Stimulated activated naive B cell treated with anti-CD40 and anti-IgM and Interleukin-4, amounts not matched to agents 10 μg/mL and 1 μg/mL and 100 μg/mL, for 72 hours (primary cell): ENCODE data around the gene TRIM29.

Experiments used
- ATAC-seq, 2 donors: fragments of 150-1000 bp; cut with Tn5 transposase; replicated peaks; 2 replicates each; pipeline ENCODE4 v1.10.0; 2021; ENCODE audit warnings: moderate library complexity in 1 of 2
- DNase-seq: peaks from one replicate; pipeline ENCODE4 v3.0.0; 2021
- H3K27ac Mint-ChIP-seq: one replicate; pipeline ENCODE4 v1.8.0; 2022; ENCODE audit warnings: mild to moderate bottlenecking, mixed read lengths
- H3K27me3 Mint-ChIP-seq, 2 donors: one replicate each; pipeline ENCODE4 v1.8.0; 2022; ENCODE audit warnings: mixed read lengths in 2 of 2
- H3K36me3 Mint-ChIP-seq, 2 donors: one replicate each; pipeline ENCODE4 v1.8.0; 2022; ENCODE audit warnings: mixed read lengths in 2 of 2, mild to moderate bottlenecking in 1 of 2
- H3K4me1 Mint-ChIP-seq, 2 donors: one replicate each; pipeline ENCODE4 v1.8.0; 2022; ENCODE audit warnings: mixed read lengths in 2 of 2, mild to moderate bottlenecking in 1 of 2
- H3K4me3 Mint-ChIP-seq, 2 donors: one replicate each; pipeline ENCODE4 v1.8.0; 2022; ENCODE audit warnings: mild to moderate bottlenecking in 2 of 2, mixed read lengths in 2 of 2, moderate library complexity in 1 of 2
- H3K9me3 Mint-ChIP-seq, 2 donors: one replicate each; pipeline ENCODE4 v1.8.0; 2022; ENCODE audit warnings: mixed read lengths in 2 of 2, mild to moderate bottlenecking in 1 of 2

TRIM29 gene

DNA sequence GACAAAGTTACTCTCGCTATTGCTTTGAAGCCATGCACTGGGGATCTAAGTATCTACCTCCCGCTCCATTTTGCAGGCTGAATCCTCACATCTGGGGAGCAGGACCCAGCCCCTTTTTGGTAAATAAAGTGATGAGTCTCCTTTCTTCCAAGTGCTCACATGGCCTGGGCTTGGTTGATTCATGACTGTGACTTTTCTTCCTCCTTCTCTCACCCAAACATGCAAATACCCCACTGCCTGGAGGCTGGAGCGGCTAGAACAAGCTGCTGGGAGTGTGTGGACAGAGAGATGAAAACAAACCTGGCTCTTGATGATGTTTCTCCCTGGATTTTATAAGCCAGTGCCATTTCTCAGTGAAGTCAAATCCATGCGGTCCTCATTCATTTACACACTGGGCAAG, 72.7 kb downstream of the TRIM29 start:
- ATAC-seq (no peak), DNase-seq (no peak)
- H3K27ac Mint-ChIP-seq = no peak overlapping the region
- peaks cover 30% of the 10 kb centered on the region in 2 donors for H3K27me3 Mint-ChIP-seq
- no peaks in the 10 kb centered on the region for H3K9me3 Mint-ChIP-seq
- H3K4me3 Mint-ChIP-seq = no peak overlapping the region
- H3K36me3 Mint-ChIP-seq = no peaks in the 10 kb centered on the region
- H3K4me1 Mint-ChIP-seq = peaks cover 0 to 9% of the 10 kb centered on the region in 2 donors

DNA sequence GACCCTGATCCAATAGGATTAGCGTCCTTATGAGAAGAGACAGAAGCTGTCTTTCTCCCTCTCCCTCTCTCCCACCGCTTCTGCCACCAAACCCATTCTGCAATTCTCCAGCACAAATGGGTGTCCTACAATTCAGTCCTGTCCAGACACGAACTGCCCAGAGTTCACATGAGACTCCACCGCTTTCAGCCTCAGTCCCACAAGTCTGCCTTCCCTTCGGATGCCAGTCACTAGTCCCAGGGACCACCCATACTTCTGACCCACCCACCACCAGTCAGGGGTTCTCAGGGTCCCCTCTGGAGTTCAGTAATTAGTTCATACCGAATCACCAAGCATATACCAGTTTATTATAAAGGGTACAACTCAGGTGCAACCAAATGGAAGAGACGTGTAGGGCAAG, 73.6 kb downstream of the TRIM29 start:
- Mint-ChIP-seq H3K9me3 (no peaks in the 10 kb centered on the region), H3K27me3 (peaks cover 30% of the 10 kb centered on the region in 2 donors), H3K36me3 (no peaks in the 10 kb centered on the region), H3K4me1 (peaks cover 0 to 9% of the 10 kb centered on the region in 2 donors), H3K27ac (no peak overlapping the region), H3K4me3 (no peak overlapping the region)
- ATAC-seq (no peak), DNase-seq (no peak)

DNA sequence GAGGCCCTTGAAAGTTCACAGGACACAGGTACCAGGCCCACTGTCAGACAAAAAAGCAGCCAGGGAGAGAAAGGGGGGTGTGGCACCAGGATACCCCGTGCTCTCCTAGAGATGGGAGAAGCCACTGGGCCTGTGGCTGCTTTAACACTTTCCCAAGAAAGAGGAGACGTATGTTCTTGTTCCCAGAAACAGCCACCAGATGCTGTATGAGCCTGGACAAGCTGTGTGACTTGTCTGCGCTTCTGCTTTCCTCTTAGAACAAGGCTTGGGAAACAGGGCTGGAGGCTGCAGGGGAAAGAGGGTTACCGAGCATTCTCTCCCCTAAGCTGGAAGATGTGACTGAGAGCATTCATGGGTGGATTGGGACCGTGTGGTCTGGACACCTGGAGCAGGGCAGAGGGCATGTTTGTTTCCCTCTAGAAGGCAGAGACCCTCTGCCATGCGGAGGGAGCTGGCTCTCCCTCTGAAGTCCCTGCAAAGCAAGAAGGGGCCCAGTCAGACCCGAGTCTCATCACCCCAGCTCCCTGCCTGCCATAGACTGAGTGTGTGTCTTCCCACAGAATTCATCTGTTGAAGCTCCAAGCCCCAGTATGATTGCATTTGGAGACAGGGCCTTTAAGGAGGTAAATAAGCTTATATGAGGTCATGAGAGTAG, 74.1 kb downstream of the TRIM29 start:
- Mint-ChIP-seq H3K27me3 (peaks cover 34 to 35% of the 10 kb centered on the region in 2 donors), H3K9me3 (no peaks in the 10 kb centered on the region), H3K4me3 (no peak overlapping the region), H3K4me1 (peaks cover 0 to 9% of the 10 kb centered on the region in 2 donors), H3K36me3 (no peaks in the 10 kb centered on the region), H3K27ac (no peak overlapping the region)
- DNase-seq (no peak), ATAC-seq (no peak)

DNA sequence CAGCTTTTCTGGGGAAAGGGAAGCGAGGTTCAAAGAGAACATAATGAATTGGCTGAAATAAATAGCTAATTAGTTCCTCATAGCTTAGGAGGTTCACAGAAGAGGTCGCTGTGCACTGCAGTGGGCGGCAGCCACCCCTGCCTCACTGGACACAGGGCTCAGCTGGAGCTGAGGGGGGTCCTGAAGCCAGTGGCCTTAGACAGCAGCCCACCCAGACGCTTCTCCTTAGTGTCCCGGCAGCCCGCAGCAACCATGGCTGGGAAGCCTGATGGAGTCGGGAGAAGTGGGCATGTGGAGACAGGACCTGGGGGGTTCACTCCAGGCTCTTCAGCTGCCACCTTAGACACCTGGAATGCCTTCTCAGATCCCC, 75.4 kb downstream of the TRIM29 start:
- no peaks in the 10 kb centered on the region for H3K9me3 Mint-ChIP-seq
- no peak overlapping the region for H3K4me3 Mint-ChIP-seq
- no peaks in the 10 kb centered on the region for H3K4me1 Mint-ChIP-seq
- no peak for DNase-seq
- H3K27me3 Mint-ChIP-seq = peaks cover 30 to 32% of the 10 kb centered on the region in 2 donors
- H3K27ac Mint-ChIP-seq = no peak overlapping the region
- H3K36me3 Mint-ChIP-seq = no peaks in the 10 kb centered on the region
- no peak for ATAC-seq

DNA sequence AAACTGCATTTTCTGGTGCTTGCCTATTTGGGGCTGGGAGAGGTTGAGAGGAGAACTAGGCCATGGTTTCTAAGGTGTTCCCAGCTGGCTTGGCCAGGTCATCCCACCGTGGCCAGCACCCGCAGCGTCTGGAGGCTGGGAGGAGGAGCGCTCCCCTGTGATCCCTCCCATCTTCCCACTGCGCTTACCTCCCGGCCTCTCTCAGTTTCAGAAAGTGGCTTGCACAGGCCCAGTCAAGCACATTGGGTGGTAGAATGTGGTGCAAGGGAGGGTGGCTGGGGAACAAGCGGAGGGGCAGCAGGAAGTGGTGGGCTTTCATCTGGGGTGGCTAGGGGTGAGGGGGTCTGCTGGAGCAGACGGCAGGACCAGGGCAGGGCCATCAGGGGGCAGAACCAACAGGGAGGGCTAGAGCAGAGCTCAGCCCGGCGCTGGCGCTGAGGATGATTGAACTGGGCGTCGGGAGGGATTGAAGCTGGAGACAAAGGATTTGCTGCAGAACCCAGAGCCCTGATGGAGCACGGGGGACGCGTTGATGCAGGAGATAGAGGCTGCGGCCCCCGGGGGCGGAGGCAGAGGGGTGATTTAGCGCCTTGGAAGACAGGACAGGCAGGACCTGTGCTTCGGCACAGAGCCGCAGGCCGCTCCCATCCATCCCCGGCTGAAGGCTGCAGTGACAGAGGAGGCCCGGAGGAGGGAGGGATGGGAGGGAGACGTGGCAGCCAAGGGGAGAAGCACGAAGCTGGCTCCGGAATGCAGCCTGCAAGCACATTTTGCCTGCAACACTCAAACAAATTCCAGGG, 76.0 kb downstream of the TRIM29 start:
- H3K27me3 Mint-ChIP-seq = peaks cover 29 to 35% of the 10 kb centered on the region in 2 donors
- DNase-seq (no peak), ATAC-seq (no peak)
- no peaks in the 10 kb centered on the region for H3K4me1 Mint-ChIP-seq
- H3K36me3 Mint-ChIP-seq = no peaks in the 10 kb centered on the region
- no peak overlapping the region for H3K27ac Mint-ChIP-seq
- H3K4me3 Mint-ChIP-seq = no peak overlapping the region
- H3K9me3 Mint-ChIP-seq = no peaks in the 10 kb centered on the region
